Mesenchymal stem cell (in vitro differentiated cells and primary cell): ENCODE measurements around the gene ADAM12.

ENCODE experiments used
- DNase-seq: peaks from one replicate; pipeline ENCODE4 v3.0.0-alpha.2; 2013
- H2AFZ ChIP-seq: one replicate; pipeline ENCODE4 v1.6.1; 2013; ENCODE audit warnings: low read depth, mild to moderate bottlenecking, control low read depth, inconsistent platforms, low read length, moderate library complexity
- H2AK5ac ChIP-seq: 2 replicates; pipeline ENCODE4 v1.6.1; 2013; ENCODE audit warnings: low read length, moderate library complexity, mild to moderate bottlenecking, inconsistent platforms; ENCODE audit not compliant: severe bottlenecking
- H2BK120ac ChIP-seq: one replicate; pipeline ENCODE4 v1.6.1; 2013; ENCODE audit warnings: low read depth, mild to moderate bottlenecking, inconsistent platforms, low read length, moderate library complexity
- H2BK12ac ChIP-seq, 2 experiments: one replicate each; pipeline ENCODE4 v1.6.1; 2013; ENCODE audit warnings: inconsistent platforms in 2 of 2, low read length in 2 of 2, mild to moderate bottlenecking in 2 of 2, moderate library complexity in 2 of 2, control low read depth in 1 of 2
- H2BK15ac ChIP-seq: one replicate; pipeline ENCODE4 v1.6.1; 2013; ENCODE audit warnings: mild to moderate bottlenecking, low read depth, inconsistent platforms; ENCODE audit not compliant: poor library complexity, severe bottlenecking
- H2BK5ac ChIP-seq: 2 replicates; pipeline ENCODE4 v1.6.1; 2013; ENCODE audit warnings: low read depth, mild to moderate bottlenecking, low read length, control low read depth, inconsistent platforms; ENCODE audit not compliant: poor library complexity, severe bottlenecking
- H3K14ac ChIP-seq, 2 experiments: one replicate each; pipeline ENCODE4 v1.6.1; 2013; ENCODE audit warnings: inconsistent platforms in 2 of 2, low read length in 2 of 2, control low read depth in 1 of 2, mild to moderate bottlenecking in 1 of 2, moderate library complexity in 1 of 2
- H3K18ac ChIP-seq, 2 experiments: one replicate each; pipeline ENCODE4 v1.6.1; 2013; ENCODE audit warnings: inconsistent platforms in 2 of 2, low read length in 2 of 2, control low read depth in 1 of 2, low read depth in 1 of 2, mild to moderate bottlenecking in 1 of 2
- H3K23ac ChIP-seq, 2 experiments: one replicate each; pipeline ENCODE4 v1.6.1; 2013; ENCODE audit warnings: inconsistent platforms in 2 of 2, low read length in 2 of 2, mild to moderate bottlenecking in 2 of 2, moderate library complexity in 2 of 2, control low read depth in 1 of 2
- H3K27ac ChIP-seq: 2 replicates; pipeline ENCODE4 v1.5.1; 2013; ENCODE audit warnings: mild to moderate bottlenecking, moderate library complexity, low read length, control low read depth, inconsistent platforms; ENCODE audit not compliant: poor library complexity, severe bottlenecking
- H3K27me3 ChIP-seq, 2 experiments: 2 replicates each; pipeline versions ENCODE4 v1.6.1 to v1.7.0; 2013; ENCODE audit warnings: low read length in 2 of 2, mild to moderate bottlenecking in 2 of 2, moderate library complexity in 2 of 2, control low read depth in 1 of 2, inconsistent platforms in 1 of 2; ENCODE audit not compliant: control insufficient read depth in 1 of 2, insufficient read depth in 1 of 2
- H3K36me3 ChIP-seq, 2 experiments: 2 replicates each; pipeline versions ENCODE4 v1.6.1 to v1.7.0; 2013; ENCODE audit warnings: low read length in 2 of 2, control low read depth in 1 of 2, inconsistent platforms in 1 of 2, low read depth in 1 of 2, mild to moderate bottlenecking in 1 of 2; ENCODE audit not compliant: insufficient read depth in 2 of 2, control insufficient read depth in 1 of 2
- H3K4ac ChIP-seq, 2 experiments: one replicate each; pipeline ENCODE4 v1.6.1; 2013; ENCODE audit warnings: inconsistent platforms in 2 of 2, low read length in 2 of 2, mild to moderate bottlenecking in 2 of 2, moderate library complexity in 2 of 2, control low read depth in 1 of 2, low read depth in 1 of 2
- H3K4me1 ChIP-seq: 2 replicates; pipeline ENCODE4 v1.6.1; 2013; ENCODE audit warnings: low read depth, low read length, control low read depth; ENCODE audit not compliant: control insufficient read depth, insufficient read depth
- H3K4me2 ChIP-seq: 2 replicates; pipeline ENCODE4 v1.6.1; 2013; ENCODE audit warnings: low read length, mild to moderate bottlenecking, inconsistent platforms; ENCODE audit not compliant: poor library complexity, severe bottlenecking
- H3K4me3 ChIP-seq, 2 experiments: 2 replicates each; pipeline versions ENCODE4 v1.5.1 to v1.7.0; 2013; ENCODE audit warnings: low read length in 2 of 2, mild to moderate bottlenecking in 2 of 2, control low read depth in 1 of 2, low read depth in 1 of 2; ENCODE audit not compliant: insufficient read depth in 1 of 2
- H3K79me1 ChIP-seq: replicated peaks from 2 replicates; pipeline ENCODE4 v1.6.1; 2013; ENCODE audit warnings: mild to moderate bottlenecking, control low read depth, low read length, inconsistent platforms; ENCODE audit not compliant: poor library complexity, severe bottlenecking
- H3K9ac ChIP-seq: 2 replicates; pipeline ENCODE4 v1.7.0; 2013; ENCODE audit warnings: mild to moderate bottlenecking, low read length, moderate library complexity
- H3K9me3 ChIP-seq: 2 replicates; pipeline ENCODE4 v1.7.0; 2013; ENCODE audit warnings: mild to moderate bottlenecking, low read length; ENCODE audit not compliant: control insufficient read depth
- H4K8ac ChIP-seq: one replicate; pipeline ENCODE4 v1.6.1; 2013; ENCODE audit warnings: inconsistent platforms, mild to moderate bottlenecking, low read length, moderate library complexity
- H4K91ac ChIP-seq: one replicate; pipeline ENCODE4 v1.6.1; 2013; ENCODE audit warnings: mild to moderate bottlenecking, low read length, inconsistent platforms
- WGBS: methylation state at CpG from one replicate; pipeline ENCODE4 v1.1.7; 2013; ENCODE audit warnings: mixed read lengths; 5-methylcytosine and 5-hydroxymethylcytosine counted together

Gene ADAM12

GRCh38 chr10:126022841-126023240 lies 365.4 kb downstream of the ADAM12 start:
- no peak overlapping the region for H2BK15ac ChIP-seq
- H3K4me3 ChIP-seq: no peak overlapping the region
- H3K9ac ChIP-seq: no peak overlapping the region
- H2BK120ac ChIP-seq: no peak overlapping the region
- peaks cover 15 to 94% of the 10 kb centered on the region in 2 experiments for H3K36me3 ChIP-seq
- no peak overlapping the region for H3K4ac ChIP-seq
- no peak overlapping the region for H2AFZ ChIP-seq
- DNase-seq: no peak
- no peak overlapping the region for H2AK5ac ChIP-seq
- no peak overlapping the region for H2BK12ac ChIP-seq
- H4K91ac ChIP-seq: no peak overlapping the region
- peaks cover 3% of the 10 kb centered on the region for H3K9me3 ChIP-seq
- H4K8ac ChIP-seq: no peak overlapping the region
- no peak overlapping the region for H3K4me2 ChIP-seq
- no peak overlapping the region for H3K27ac ChIP-seq
- H3K14ac ChIP-seq: no peak overlapping the region
- WGBS: 76% methylated on average over 5 of the region's 5 CpGs
- H2BK5ac ChIP-seq: no peak overlapping the region
- H3K79me1 ChIP-seq: peaks cover 6% of the 10 kb centered on the region
- no peak overlapping the region for H3K23ac ChIP-seq
- H3K27me3 ChIP-seq: no peaks in the 10 kb centered on the region
- peaks cover 14% of the 10 kb centered on the region for H3K4me1 ChIP-seq
- no peak overlapping the region for H3K18ac ChIP-seq

- Histone ChIP-seq H3K36me3 (peaks cover 15 to 95% of the 10 kb centered on the region in 2 experiments), H4K8ac (no peak overlapping the region), H3K4ac (no peak overlapping the region), H3K14ac (no peak overlapping the region), H4K91ac (no peak overlapping the region), H2AK5ac (no peak overlapping the region), H2AFZ (no peak overlapping the region), H3K9ac (no peak overlapping the region), H3K4me2 (no peak overlapping the region), H3K4me3 (no peak overlapping the region), H2BK5ac (no peak overlapping the region), H3K79me1 (peaks cover 6% of the 10 kb centered on the region), H3K23ac (no peak overlapping the region), H3K4me1 (peaks cover 17% of the 10 kb centered on the region), H2BK15ac (no peak overlapping the region), H3K27me3 (no peaks in the 10 kb centered on the region), H3K27ac (peak overlapping the region; percentile 71), H3K9me3 (no peaks in the 10 kb centered on the region), H2BK12ac (peak overlapping the region in 1 of 2 experiments; percentile 8), H2BK120ac (no peak overlapping the region), H3K18ac (peak overlapping the region; percentile 26 to 52)
- WGBS: 89% methylated on average over 3 of the region's 5 CpGs
- no peak for DNase-seq
Measured at GRCh38 chr10:126021833-126022500, 366.3 kb downstream of the ADAM12 start.

DNA sequence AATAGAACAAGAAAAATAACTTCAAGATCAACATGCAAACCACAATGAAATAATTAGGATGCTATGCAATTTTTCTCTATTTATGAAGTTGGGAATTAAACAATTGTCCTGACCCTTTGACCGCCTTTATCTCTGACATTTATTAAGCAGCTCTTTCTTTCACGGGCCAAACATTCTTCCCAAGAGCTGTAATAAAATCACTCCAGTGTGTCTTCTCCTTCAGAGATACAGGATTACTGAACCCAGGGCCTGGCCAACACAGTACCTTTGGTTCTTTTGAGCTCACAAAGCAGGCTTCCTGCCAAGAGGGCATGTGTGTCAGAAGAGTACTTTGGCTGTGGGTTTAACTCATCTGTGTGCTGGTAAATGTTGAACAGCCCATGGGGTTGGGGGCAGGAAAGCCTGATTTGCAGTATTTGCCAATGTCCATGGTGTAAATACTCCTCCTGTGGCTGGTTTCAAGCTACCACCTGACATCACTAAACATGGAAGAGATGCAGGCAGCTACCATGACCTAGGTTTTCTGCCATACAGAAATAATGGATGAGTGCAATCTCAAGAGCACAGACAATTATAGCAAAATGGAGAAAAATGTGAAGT lies 370.2 kb downstream of the ADAM12 start:
- Histone ChIP-seq H3K4me2 (no peak overlapping the region), H3K14ac (no peak overlapping the region), H2BK12ac (peak overlapping the region in 1 of 2 experiments; percentile 39), H3K27ac (peak overlapping the region; percentile 62), H4K91ac (no peak overlapping the region), H2AFZ (no peak overlapping the region), H3K4me3 (no peak overlapping the region), H3K4ac (no peak overlapping the region), H3K18ac (peak overlapping the region in 1 of 2 experiments; percentile 64), H2BK120ac (no peak overlapping the region), H3K4me1 (peaks cover 31% of the 10 kb centered on the region), H2BK15ac (no peak overlapping the region), H3K27me3 (no peaks in the 10 kb centered on the region), H2BK5ac (no peak overlapping the region), H3K9ac (no peak overlapping the region), H3K36me3 (peaks cover 15 to 92% of the 10 kb centered on the region in 2 experiments), H2AK5ac (peak overlapping the region; percentile 57), H4K8ac (no peak overlapping the region), H3K79me1 (peaks cover 4% of the 10 kb centered on the region), H3K23ac (no peak overlapping the region), H3K9me3 (no peaks in the 10 kb centered on the region)
- WGBS: 70% methylated on average over 2 of the region's 2 CpGs
- peak; percentile 17 for DNase-seq

GRCh38 chr10:126016882-126017281 lies 371.4 kb downstream of the ADAM12 start:
- Histone ChIP-seq H3K4me1 (peaks cover 29% of the 10 kb centered on the region), H3K4me3 (no peak overlapping the region), H2AFZ (no peak overlapping the region), H3K14ac (no peak overlapping the region), H2BK15ac (no peak overlapping the region), H3K27ac (peak overlapping the region; percentile 88), H2BK5ac (peak overlapping the region; percentile 61), H2BK120ac (no peak overlapping the region), H3K9ac (no peak overlapping the region), H3K23ac (no peak overlapping the region), H3K27me3 (no peaks in the 10 kb centered on the region), H3K4me2 (no peak overlapping the region), H2AK5ac (peak overlapping the region; percentile 98), H2BK12ac (no peak overlapping the region), H3K18ac (no peak overlapping the region), H3K4ac (no peak overlapping the region), H3K36me3 (peaks cover 15 to 92% of the 10 kb centered on the region in 2 experiments), H3K79me1 (peaks cover 4% of the 10 kb centered on the region), H4K91ac (no peak overlapping the region), H4K8ac (no peak overlapping the region), H3K9me3 (no peaks in the 10 kb centered on the region)
- DNase-seq: no peak
- WGBS: 100% methylated on average over 2 of the region's 3 CpGs
